GM12878 (cell line): Measurements from ENCODE around the gene CALHM2. TPM values are rescaled to one million over a fixed set of nuclear protein-coding genes. Genes with fewer than 3 reads are reported as not detected.

Experiments used
- GABPA ChIP-seq: IDR thresholded peaks from 2 replicates; pipeline ENCODE4 v1.6.1; 2014; ENCODE audit warnings: antibody characterized with exemption, low read depth, mild to moderate bottlenecking, inconsistent platforms
- SMARCA5 ChIP-seq: fragments of 450-650 bp; IDR thresholded peaks from 2 replicates; pipeline ENCODE4 v1.6.1; 2017; ENCODE audit warnings: mild to moderate bottlenecking
- WRNIP1 ChIP-seq: IDR thresholded peaks from 2 replicates; pipeline ENCODE4 v1.6.1; 2011; ENCODE audit warnings: low read depth, low read length, improper control_type of control experiment, borderline replicate concordance
- ZSCAN29 ChIP-seq: fragments of 450-650 bp; IDR thresholded peaks from 2 replicates; pipeline ENCODE4 v1.6.1; 2017; ENCODE audit warnings: mild to moderate bottlenecking, moderate library complexity
- polyA plus RNA-seq, 11 experiments: library from polyadenylated mRNA; depleted of rRNA in 4 of 11; unstranded in 6 of 11; stranded (reverse) in 5 of 11; fragments of >200 nt; fragmentation: Nextera tagmentation in 4 of 11; fragmentation: Illumina TruSeq in 1 of 11; extraction: Ambion mirVana in 4 of 11; extraction: Trizol in 1 of 11; gene quantifications; 1 replicate in 1 of 11; 2 replicates in 10 of 11; pipeline versions ENCODE4 v1.2.1 to v1.2.3, GENCODE V29; 2011 to 2016; ENCODE audit warnings: inconsistent platforms in 2 of 11, missing spikeins in 2 of 11, low read depth in 1 of 11
- total RNA-seq, 4 experiments: library from RNA; depleted of rRNA in 3 of 4; stranded (reverse); fragments of >200 nt in 3 of 4; fragmentation: Illumina TruSeq in 1 of 4; extraction: Trizol in 1 of 4; gene quantifications; 2 replicates each; pipeline versions ENCODE4 v1.2.1 to v1.2.3, GENCODE V29; 2013 to 2021
- TF ChIP-seq, protein P1 (sequence below): IDR thresholded peaks from 2 replicates; pipeline ENCODE4 v1.6.1; 2012; ENCODE audit warnings: improper control_type of control experiment, low read depth, low read length; ENCODE audit not compliant: insufficient replicate concordance
- TF ChIP-seq, protein P2 (sequence below): fragments of 450-650 bp; IDR thresholded peaks from 2 replicates; pipeline ENCODE4 v1.6.1; 2017; ENCODE audit warnings: mild to moderate bottlenecking, moderate library complexity
- TF ChIP-seq, protein P3 (sequence below): IDR thresholded peaks from 2 replicates; pipeline ENCODE4 v1.6.1; 2012; ENCODE audit warnings: low read depth, low read length, improper control_type of control experiment

CALHM2 gene
- total and polyA plus RNA-seq, 10 of the 15 experiments (the other 5 are each of a cell fraction or from before 2014, with no cell fraction given): 0.60 to 23.7 (median 9.3) TPM

DNA sequence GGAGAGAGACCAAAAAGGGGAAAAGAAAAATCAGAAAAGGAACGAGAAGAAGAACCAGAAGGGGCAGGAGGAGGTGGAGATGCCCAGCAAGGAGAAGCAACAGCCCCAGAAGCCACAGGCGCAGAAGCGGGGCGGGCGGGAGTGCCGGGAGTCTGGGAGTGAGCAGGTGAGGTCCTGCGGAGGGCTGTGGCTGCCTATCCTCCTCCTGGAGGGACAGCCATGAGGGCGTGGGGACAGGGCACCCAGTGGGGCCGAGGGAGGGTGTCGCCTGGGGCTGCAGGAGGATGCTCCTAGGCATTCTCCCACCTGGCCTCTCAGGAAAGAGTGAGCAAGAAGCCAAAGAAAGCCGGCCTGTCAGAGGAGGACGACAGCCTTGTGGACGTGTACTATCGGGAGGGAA lies 11.8 kb downstream of the CALHM2 start (continued):
- TF ChIP-seq, protein P1, sequence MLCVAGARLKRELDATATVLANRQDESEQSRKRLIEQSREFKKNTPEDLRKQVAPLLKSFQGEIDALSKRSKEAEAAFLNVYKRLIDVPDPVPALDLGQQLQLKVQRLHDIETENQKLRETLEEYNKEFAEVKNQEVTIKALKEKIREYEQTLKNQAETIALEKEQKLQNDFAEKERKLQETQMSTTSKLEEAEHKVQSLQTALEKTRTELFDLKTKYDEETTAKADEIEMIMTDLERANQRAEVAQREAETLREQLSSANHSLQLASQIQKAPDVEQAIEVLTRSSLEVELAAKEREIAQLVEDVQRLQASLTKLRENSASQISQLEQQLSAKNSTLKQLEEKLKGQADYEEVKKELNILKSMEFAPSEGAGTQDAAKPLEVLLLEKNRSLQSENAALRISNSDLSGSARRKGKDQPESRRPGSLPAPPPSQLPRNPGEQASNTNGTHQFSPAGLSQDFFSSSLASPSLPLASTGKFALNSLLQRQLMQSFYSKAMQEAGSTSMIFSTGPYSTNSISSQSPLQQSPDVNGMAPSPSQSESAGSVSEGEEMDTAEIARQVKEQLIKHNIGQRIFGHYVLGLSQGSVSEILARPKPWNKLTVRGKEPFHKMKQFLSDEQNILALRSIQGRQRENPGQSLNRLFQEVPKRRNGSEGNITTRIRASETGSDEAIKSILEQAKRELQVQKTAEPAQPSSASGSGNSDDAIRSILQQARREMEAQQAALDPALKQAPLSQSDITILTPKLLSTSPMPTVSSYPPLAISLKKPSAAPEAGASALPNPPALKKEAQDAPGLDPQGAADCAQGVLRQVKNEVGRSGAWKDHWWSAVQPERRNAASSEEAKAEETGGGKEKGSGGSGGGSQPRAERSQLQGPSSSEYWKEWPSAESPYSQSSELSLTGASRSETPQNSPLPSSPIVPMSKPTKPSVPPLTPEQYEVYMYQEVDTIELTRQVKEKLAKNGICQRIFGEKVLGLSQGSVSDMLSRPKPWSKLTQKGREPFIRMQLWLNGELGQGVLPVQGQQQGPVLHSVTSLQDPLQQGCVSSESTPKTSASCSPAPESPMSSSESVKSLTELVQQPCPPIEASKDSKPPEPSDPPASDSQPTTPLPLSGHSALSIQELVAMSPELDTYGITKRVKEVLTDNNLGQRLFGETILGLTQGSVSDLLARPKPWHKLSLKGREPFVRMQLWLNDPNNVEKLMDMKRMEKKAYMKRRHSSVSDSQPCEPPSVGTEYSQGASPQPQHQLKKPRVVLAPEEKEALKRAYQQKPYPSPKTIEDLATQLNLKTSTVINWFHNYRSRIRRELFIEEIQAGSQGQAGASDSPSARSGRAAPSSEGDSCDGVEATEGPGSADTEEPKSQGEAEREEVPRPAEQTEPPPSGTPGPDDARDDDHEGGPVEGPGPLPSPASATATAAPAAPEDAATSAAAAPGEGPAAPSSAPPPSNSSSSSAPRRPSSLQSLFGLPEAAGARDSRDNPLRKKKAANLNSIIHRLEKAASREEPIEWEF: no peak
- no peak for TF ChIP-seq GABPA
- TF ChIP-seq, protein P2, sequence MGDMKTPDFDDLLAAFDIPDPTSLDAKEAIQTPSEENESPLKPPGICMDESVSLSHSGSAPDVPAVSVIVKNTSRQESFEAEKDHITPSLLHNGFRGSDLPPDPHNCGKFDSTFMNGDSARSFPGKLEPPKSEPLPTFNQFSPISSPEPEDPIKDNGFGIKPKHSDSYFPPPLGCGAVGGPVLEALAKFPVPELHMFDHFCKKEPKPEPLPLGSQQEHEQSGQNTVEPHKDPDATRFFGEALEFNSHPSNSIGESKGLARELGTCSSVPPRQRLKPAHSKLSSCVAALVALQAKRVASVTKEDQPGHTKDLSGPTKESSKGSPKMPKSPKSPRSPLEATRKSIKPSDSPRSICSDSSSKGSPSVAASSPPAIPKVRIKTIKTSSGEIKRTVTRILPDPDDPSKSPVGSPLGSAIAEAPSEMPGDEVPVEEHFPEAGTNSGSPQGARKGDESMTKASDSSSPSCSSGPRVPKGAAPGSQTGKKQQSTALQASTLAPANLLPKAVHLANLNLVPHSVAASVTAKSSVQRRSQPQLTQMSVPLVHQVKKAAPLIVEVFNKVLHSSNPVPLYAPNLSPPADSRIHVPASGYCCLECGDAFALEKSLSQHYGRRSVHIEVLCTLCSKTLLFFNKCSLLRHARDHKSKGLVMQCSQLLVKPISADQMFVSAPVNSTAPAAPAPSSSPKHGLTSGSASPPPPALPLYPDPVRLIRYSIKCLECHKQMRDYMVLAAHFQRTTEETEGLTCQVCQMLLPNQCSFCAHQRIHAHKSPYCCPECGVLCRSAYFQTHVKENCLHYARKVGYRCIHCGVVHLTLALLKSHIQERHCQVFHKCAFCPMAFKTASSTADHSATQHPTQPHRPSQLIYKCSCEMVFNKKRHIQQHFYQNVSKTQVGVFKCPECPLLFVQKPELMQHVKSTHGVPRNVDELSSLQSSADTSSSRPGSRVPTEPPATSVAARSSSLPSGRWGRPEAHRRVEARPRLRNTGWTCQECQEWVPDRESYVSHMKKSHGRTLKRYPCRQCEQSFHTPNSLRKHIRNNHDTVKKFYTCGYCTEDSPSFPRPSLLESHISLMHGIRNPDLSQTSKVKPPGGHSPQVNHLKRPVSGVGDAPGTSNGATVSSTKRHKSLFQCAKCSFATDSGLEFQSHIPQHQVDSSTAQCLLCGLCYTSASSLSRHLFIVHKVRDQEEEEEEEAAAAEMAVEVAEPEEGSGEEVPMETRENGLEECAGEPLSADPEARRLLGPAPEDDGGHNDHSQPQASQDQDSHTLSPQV: no peak
- TF ChIP-seq, protein P3, sequence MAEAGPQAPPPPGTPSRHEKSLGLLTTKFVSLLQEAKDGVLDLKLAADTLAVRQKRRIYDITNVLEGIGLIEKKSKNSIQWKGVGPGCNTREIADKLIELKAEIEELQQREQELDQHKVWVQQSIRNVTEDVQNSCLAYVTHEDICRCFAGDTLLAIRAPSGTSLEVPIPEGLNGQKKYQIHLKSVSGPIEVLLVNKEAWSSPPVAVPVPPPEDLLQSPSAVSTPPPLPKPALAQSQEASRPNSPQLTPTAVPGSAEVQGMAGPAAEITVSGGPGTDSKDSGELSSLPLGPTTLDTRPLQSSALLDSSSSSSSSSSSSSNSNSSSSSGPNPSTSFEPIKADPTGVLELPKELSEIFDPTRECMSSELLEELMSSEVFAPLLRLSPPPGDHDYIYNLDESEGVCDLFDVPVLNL: no peak
- no peak for TF ChIP-seq SMARCA5
- TF ChIP-seq WRNIP1: no peak
- no peak for TF ChIP-seq ZSCAN29
- TF ChIP-seq, all 136 proteins: peak for 0
